IPS DF 6.9 (cell line): Measurements from ENCODE around the gene USP17L29.
"Not testable (repeated sequence)": the region's sequence is repeated elsewhere in the genome, so short reads cannot be mapped to it uniquely, and the experiment has no call there.

Experiments
- DNase-seq: peaks from one replicate; pipeline ENCODE4 v3.0.0-alpha.2; 2013; ENCODE audit warnings: low read depth, low spot score
- H3K27ac ChIP-seq: one replicate; pipeline ENCODE4 v1.5.1; 2013; ENCODE audit warnings: low read length, control low read depth
- H3K27me3 ChIP-seq: 2 replicates; pipeline ENCODE4 v1.6.1; 2013; ENCODE audit warnings: mild to moderate bottlenecking, low read length; ENCODE audit not compliant: control insufficient read depth, insufficient read depth
- H3K36me3 ChIP-seq: 2 replicates; pipeline ENCODE4 v1.6.1; 2013; ENCODE audit warnings: low read length; ENCODE audit not compliant: control insufficient read depth, insufficient read depth
- H3K4me1 ChIP-seq: 2 replicates; pipeline ENCODE4 v1.6.1; 2013; ENCODE audit warnings: low read length; ENCODE audit not compliant: control insufficient read depth, insufficient read depth
- H3K4me3 ChIP-seq: 2 replicates; pipeline ENCODE4 v1.5.1; 2013; ENCODE audit warnings: mild to moderate bottlenecking, low read length
- H3K9me3 ChIP-seq: 2 replicates; pipeline ENCODE4 v1.6.1; 2013; ENCODE audit warnings: low read length, inconsistent platforms; ENCODE audit not compliant: control insufficient read depth, insufficient read depth
- WGBS: extraction: QIAGEN DNeasy Blood & Tissue Kit; methylation state at CpG from one replicate; pipeline ENCODE4 v1.1.7; 2013; ENCODE audit warnings: mixed read lengths, missing lambda C conversion rate; ENCODE audit not compliant: insufficient read length, insufficient coverage; 5-methylcytosine and 5-hydroxymethylcytosine counted together

Gene USP17L29

GRCh38 chr4:9353338-9353737, at the start of gene USP17L29:
TSS of gene USP17L29 (plus strand) at chr4:9353638. CDS start at chr4:9353638, 0 bp downstream.
- not testable (repeated sequence) for H3K27ac ChIP-seq, H3K36me3 ChIP-seq, H3K4me3 ChIP-seq, H3K9me3 ChIP-seq, DNase-seq, H3K27me3 ChIP-seq, H3K4me1 ChIP-seq
- WGBS = no CpG with 5 or more reads among the region's 15 CpGs

DNA sequence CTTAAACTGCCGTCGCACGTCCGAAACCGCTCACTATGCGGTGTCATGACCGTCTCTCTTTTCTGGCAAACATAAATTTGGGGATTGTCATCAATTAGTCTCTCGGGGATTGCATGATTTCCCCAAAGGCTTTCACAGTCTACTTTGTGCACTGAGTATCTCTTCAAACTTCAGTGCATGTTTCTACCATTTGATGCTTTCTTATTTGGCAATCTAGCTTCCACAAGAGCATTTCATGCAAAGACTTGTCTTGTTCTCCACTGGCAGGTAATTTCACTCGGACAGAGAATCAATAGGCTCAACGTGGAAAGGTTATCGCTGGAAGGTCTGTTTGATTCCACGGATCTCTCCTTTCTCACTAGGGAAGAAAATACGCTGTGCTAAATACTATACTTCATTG, 29.2 kb upstream of the USP17L29 start:
- H3K4me3 ChIP-seq, H3K9me3 ChIP-seq, H3K36me3 ChIP-seq, H3K27ac ChIP-seq, DNase-seq, H3K27me3 ChIP-seq, H3K4me1 ChIP-seq: not testable (repeated sequence)
- no CpG with 5 or more reads among the region's 13 CpGs for WGBS

DNA sequence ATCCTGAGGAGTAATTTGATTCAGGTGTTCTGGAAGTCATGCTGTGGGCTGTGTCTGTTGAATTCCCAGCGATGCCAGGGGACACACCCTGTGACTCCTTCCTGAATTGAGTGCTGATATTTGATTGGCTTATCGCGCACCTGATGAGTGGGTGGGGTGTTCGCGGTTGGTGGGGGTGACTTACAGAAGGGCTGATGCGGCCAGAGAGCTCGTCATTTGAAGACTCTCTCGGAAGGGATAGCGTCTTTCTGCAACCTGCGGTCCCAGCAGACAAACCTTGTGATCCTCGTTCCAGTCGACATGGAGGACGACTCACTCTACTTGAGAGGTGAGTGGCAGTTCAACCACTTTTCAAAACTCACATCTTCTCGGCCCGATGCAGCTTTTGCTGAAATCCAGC, 28.6 kb upstream of the USP17L29 start, which contains the start of gene USP17L24:
USP17L24 (plus strand) TSS at position 301 of the 400 bp plus-strand sequence; CDS start at position 301, 0 bp downstream.
- not testable (repeated sequence) for H3K36me3 ChIP-seq, DNase-seq, H3K4me1 ChIP-seq, H3K27ac ChIP-seq, H3K9me3 ChIP-seq, H3K27me3 ChIP-seq, H3K4me3 ChIP-seq
- WGBS = no CpG with 5 or more reads among the region's 15 CpGs

DNA sequence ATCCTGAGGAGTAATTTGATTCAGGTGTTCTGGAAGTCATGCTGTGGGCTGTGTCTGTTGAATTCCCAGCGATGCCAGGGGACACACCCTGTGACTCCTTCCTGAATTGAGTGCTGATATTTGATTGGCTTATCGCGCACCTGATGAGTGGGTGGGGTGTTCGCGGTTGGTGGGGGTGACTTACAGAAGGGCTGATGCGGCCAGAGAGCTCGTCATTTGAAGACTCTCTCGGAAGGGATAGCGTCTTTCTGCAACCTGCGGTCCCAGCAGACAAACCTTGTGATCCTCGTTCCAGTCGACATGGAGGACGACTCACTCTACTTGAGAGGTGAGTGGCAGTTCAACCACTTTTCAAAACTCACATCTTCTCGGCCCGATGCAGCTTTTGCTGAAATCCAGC, 23.8 kb upstream of the USP17L29 start, which contains the start of gene USP17L25:
USP17L25 (plus strand) TSS at position 301 of the 400 bp plus-strand sequence; CDS start at position 301, 0 bp downstream.
- not testable (repeated sequence) for H3K4me1 ChIP-seq, H3K4me3 ChIP-seq, H3K27ac ChIP-seq, H3K9me3 ChIP-seq, DNase-seq, H3K27me3 ChIP-seq, H3K36me3 ChIP-seq
- WGBS = no CpG with 5 or more reads among the region's 15 CpGs

DNA sequence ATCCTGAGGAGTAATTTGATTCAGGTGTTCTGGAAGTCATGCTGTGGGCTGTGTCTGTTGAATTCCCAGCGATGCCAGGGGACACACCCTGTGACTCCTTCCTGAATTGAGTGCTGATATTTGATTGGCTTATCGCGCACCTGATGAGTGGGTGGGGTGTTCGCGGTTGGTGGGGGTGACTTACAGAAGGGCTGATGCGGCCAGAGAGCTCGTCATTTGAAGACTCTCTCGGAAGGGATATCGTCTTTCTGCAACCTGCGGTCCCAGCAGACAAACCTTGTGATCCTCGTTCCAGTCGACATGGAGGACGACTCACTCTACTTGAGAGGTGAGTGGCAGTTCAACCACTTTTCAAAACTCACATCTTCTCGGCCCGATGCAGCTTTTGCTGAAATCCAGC, 19.1 kb upstream of the USP17L29 start, which contains the start of gene USP17L26:
USP17L26 (plus strand) TSS at position 301 of the 400 bp plus-strand sequence; CDS start at position 301, 0 bp downstream.
- H3K27me3 ChIP-seq, H3K4me3 ChIP-seq, DNase-seq, H3K9me3 ChIP-seq, H3K36me3 ChIP-seq, H3K27ac ChIP-seq, H3K4me1 ChIP-seq: not testable (repeated sequence)
- whole genome bisulfite sequencing = no CpG with 5 or more reads among the region's 15 CpGs

- not testable (repeated sequence) for H3K4me3 ChIP-seq, DNase-seq, H3K36me3 ChIP-seq, H3K27me3 ChIP-seq, H3K9me3 ChIP-seq, H3K4me1 ChIP-seq, H3K27ac ChIP-seq
- WGBS = no CpG with 5 or more reads among the region's 15 CpGs
Measured at GRCh38 chr4:9339103-9339502, 14.3 kb upstream of the USP17L29 start, which contains the start of gene USP17L5. TSS of gene USP17L5 (plus strand) at chr4:9339403. CDS start at chr4:9339403, 0 bp downstream.

- not testable (repeated sequence) for H3K36me3 ChIP-seq, H3K9me3 ChIP-seq, H3K27ac ChIP-seq, H3K4me1 ChIP-seq, H3K27me3 ChIP-seq, DNase-seq, H3K4me3 ChIP-seq
- no CpG with 5 or more reads among the region's 15 CpGs for WGBS
Measured at GRCh38 chr4:9343848-9344247, 9.6 kb upstream of the USP17L29 start, which contains the start of gene USP17L27. TSS of gene USP17L27 (plus strand) at chr4:9344148. CDS start at chr4:9344148, 0 bp downstream.

DNA sequence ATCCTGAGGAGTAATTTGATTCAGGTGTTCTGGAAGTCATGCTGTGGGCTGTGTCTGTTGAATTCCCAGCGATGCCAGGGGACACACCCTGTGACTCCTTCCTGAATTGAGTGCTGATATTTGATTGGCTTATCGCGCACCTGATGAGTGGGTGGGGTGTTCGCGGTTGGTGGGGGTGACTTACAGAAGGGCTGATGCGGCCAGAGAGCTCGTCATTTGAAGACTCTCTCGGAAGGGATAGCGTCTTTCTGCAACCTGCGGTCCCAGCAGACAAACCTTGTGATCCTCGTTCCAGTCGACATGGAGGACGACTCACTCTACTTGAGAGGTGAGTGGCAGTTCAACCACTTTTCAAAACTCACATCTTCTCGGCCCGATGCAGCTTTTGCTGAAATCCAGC, 4.8 kb upstream of the USP17L29 start, which contains the start of gene USP17L28:
USP17L28 (plus strand) TSS at position 301 of the 400 bp plus-strand sequence; CDS start at position 301, 0 bp downstream.
- H3K4me1 ChIP-seq, H3K27ac ChIP-seq, H3K27me3 ChIP-seq, H3K9me3 ChIP-seq, H3K36me3 ChIP-seq, DNase-seq, H3K4me3 ChIP-seq: not testable (repeated sequence)
- WGBS = no CpG with 5 or more reads among the region's 15 CpGs

- not testable (repeated sequence) for DNase-seq, H3K4me3 ChIP-seq
Measured at GRCh38 chr4:9350866-9351265, 2.6 kb upstream of the USP17L29 start.

GRCh38 chr4:9362829-9363228, 9.4 kb downstream of the USP17L29 start, which contains the start of gene USP17L30:
TSS of gene USP17L30 (plus strand) at chr4:9363129. CDS start at chr4:9363129, 0 bp downstream.
- H3K27me3 ChIP-seq, H3K9me3 ChIP-seq, H3K27ac ChIP-seq, DNase-seq, H3K36me3 ChIP-seq, H3K4me3 ChIP-seq, H3K4me1 ChIP-seq: not testable (repeated sequence)
- WGBS = no CpG with 5 or more reads among the region's 15 CpGs

More at GRCh38 chr4:9350866-9351265, 2.6 kb upstream of the USP17L29 start:
- WGBS = no CpG with 5 or more reads among the region's 18 CpGs
- H3K27ac ChIP-seq, H3K27me3 ChIP-seq, H3K9me3 ChIP-seq, H3K4me1 ChIP-seq, H3K36me3 ChIP-seq: not testable (repeated sequence)

DNA sequence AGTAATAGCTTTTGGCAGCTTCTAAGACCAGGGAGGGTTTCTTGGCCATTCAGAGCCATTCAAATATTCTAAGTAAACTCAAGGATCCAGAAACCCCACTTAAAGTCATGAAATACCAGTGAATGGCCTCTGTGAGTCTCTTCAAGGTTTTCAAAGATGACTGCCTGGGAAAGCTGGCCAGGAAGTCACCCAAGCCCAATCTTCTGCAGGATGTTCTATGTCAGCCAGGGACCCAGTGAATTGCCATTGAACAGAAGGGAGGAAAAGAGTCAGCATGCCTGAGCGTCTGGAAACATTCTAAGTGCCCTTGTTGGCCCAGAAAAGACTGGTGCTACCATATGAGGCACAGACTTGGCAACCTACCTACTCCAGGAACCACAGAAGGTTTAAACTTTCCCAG, 26.4 kb downstream of the USP17L29 start:
- WGBS = no CpG with 5 or more reads among the region's 1 CpG
- DNase-seq, H3K9me3 ChIP-seq, H3K4me1 ChIP-seq, H3K36me3 ChIP-seq, H3K27me3 ChIP-seq, H3K27ac ChIP-seq, H3K4me3 ChIP-seq: not testable (repeated sequence)
